Measurements from ENCODE around the gene SCN4A. TPM values are rescaled to one million over a fixed set of nuclear protein-coding genes. Genes with fewer than 3 reads are reported as not detected.

SCN4A gene
- total and polyA plus RNA-seq, 2 of the 13 experiments (the other 11 are each of a cell fraction or from before 2014, with no cell fraction given), result 0.02 to 0.03 TPM

DNA sequence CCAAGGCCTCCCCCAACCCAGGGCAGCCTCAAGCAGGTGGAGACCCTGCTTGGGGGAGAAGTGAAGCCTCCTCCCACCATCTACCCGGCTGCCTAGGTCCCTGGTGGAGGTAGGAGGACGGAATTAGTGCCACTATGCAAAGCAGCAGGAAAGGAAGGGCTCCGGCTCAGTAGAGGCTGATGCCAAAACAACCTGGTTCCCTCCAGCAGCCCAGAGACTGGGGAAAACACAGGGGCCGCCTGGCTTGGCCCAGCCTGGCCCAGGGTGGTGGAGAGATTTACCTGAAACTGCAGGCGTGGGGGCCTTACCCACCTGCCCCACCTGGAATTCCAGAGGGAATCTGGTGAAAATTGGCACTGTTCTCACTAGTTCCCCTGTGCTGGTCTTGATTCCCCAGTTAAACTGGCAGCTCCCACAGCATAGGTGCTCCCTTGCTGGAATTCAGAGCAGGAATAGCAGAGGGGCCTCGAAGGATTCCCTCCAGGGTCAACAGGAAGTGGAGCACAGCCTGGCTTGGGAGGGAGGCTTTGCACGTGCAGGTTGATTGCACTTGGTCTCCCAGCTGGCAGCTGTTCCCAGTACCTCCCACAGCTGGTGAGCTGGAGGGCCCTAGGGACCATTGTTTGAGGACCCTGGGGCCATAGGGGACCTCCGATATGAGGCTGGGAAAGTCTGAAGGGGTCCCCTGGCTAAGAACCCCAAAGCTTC, 45.1 kb downstream of the SCN4A start (continued):
- TF ChIP-seq, protein P1, sequence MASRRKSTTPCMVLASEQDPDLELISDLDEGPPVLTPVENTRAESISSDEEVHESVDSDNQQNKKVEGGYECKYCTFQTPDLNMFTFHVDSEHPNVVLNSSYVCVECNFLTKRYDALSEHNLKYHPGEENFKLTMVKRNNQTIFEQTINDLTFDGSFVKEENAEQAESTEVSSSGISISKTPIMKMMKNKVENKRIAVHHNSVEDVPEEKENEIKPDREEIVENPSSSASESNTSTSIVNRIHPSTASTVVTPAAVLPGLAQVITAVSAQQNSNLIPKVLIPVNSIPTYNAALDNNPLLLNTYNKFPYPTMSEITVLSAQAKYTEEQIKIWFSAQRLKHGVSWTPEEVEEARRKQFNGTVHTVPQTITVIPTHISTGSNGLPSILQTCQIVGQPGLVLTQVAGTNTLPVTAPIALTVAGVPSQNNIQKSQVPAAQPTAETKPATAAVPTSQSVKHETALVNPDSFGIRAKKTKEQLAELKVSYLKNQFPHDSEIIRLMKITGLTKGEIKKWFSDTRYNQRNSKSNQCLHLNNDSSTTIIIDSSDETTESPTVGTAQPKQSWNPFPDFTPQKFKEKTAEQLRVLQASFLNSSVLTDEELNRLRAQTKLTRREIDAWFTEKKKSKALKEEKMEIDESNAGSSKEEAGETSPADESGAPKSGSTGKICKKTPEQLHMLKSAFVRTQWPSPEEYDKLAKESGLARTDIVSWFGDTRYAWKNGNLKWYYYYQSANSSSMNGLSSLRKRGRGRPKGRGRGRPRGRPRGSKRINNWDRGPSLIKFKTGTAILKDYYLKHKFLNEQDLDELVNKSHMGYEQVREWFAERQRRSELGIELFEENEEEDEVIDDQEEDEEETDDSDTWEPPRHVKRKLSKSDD (CRISPR knock-in tag; IDR thresholded peaks at IDR 0.05; ENCODE audit: low read depth), result no peak

DNA sequence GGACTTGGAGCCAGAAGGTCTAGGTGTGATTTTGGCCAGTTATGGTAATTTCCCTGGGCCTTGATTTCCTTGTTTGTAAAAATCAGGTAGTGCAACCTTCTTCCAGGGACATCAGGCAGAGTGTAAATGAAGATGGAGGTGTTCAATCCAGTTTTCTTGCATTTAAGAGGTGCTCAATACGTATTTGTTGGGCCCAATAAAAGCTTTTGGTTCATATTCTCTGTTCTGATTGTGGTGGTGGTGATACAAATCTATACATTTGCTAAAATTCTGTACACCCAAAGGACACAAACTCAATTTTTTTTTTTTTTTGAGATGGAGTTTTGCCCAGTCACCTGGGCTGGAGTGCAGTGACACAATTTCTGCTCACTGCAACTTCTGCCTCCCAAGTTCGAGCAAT, 46.6 kb downstream of the SCN4A start:
- Histone ChIP-seq H3K79me2 (ENCODE audit: insufficient read depth, low read length) (no peaks in the 10 kb centered on the region), H3K4me1 (ENCODE audit: insufficient read depth, low read length) (peaks cover 13% of the 10 kb centered on the region), H3K4me2 (ENCODE audit: low read depth, low read length) (no peak overlapping the region), H4K20me1 (ENCODE audit: insufficient read depth, low read length) (no peaks in the 10 kb centered on the region; the same call in 1 of the 2 replicates), H2AFZ (ENCODE audit: low read length) (no peak overlapping the region), H3K9me3 (ENCODE audit: low read length) (no peaks in the 10 kb centered on the region), H3K9ac (ENCODE audit: insufficient read depth, low read depth, low read length) (no peak overlapping the region), H3K27me3 (ENCODE audit: control insufficient read depth in 1 of 2, insufficient read depth in 2 of 2, low read length in 2 of 2) (peaks cover 18 to 54% of the 10 kb centered on the region in 2 experiments), H3K27ac (ENCODE audit: extremely low read length, insufficient read depth, low read length) (no peak overlapping the region), H3K36me3 (replicated peaks in 1 of 2; ENCODE audit: control insufficient read depth in 1 of 2, insufficient read depth in 2 of 2, low read length in 2 of 2) (no peaks in the 10 kb centered on the region), H3K4me3 (replicated peaks in 1 of 3; ENCODE audit: insufficient read depth in 1 of 3, low read depth in 2 of 3, low read length in 3 of 3) (no peak overlapping the region)
- intact Hi-C loops (cut with micrococcal nuclease; ENCODE audit: unreplicated experiment) (no loop called here), in situ Hi-C loops (cut with HindIII; ENCODE audit: extremely low pct_ligation_motif_present, low pct_unique_long_range_greater_than_20kb) (loop anchor here (10.0 kb wide), 1 partner anchor 209 kb away; the partner anchor contains the start of gene ERN1)
- BruUV-seq (replicated peaks), result no TSS peak
- no peak for ATAC-seq
- no peak for FAIRE-seq
- POLR2A ChIA-PET, result no interaction called here
- CTCF ChIA-PET (ENCODE audit: low intra/inter-chr PET ratio, low total read pairs), result no interaction called here
- no peak for DNase-seq (ENCODE audit: low spot score)
- TF ChIP-seq KDM5A (IDR thresholded peaks at IDR 0.05; ENCODE audit: borderline replicate concordance, low read length) (no peak), RARA (CRISPR knock-in tag; IDR thresholded peaks at IDR 0.05) (no peak), HHEX (CRISPR knock-in tag; IDR thresholded peaks at IDR 0.05) (no peak), FOXP1 (IDR thresholded peaks at IDR 0.05) (no peak), FOXP1 (CRISPR knock-in tag; IDR thresholded peaks at IDR 0.05) (no peak), ZNF709 (CRISPR knock-in tag; IDR thresholded peaks at IDR 0.05) (no peak), ZBTB3 (CRISPR knock-in tag; IDR thresholded peaks at IDR 0.05; ENCODE audit: borderline replicate concordance, low read depth) (no peak), ZMYM3 (CRISPR knock-in tag; IDR thresholded peaks at IDR 0.05) (no peak)
- WGBS (ENCODE audit: low lambda C conversion rate), result 14% methylated on average over 2 of the region's 2 CpGs

Data from HepG2 (cell line).